ENCODE data around the gene WASF3. TPM values are rescaled to one million over a fixed set of nuclear protein-coding genes. Genes with fewer than 3 reads are reported as not detected.
A peak's percentile ranks its signal among the peaks of the same experiment; 100 is the strongest.
"Not testable (repeated sequence)": the region's sequence is repeated elsewhere in the genome, so short reads cannot be mapped to it uniquely, and the experiment has no call there.

WASF3 gene
- total RNA-seq, 4 donors from 2014 or later, result 1.4 to 13.9 (median 2.8) TPM

DNA sequence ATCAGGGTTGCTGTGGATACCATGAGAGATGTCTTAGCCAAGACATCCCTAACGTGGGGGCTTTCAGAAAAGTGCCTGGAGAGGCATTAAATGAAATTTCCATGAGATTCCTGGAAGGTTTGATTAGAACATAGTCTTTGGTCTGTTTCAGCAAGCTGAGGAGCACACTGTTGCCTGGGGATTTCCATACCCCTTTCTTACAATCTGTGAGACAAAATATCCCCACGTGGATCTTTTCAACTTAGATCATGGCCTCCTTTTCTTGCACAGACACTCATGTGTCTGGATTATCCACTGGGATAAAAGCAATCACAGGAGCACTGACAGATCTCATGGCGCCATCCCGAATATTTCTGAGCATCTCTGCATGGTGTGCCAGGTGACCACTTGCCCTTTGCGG is 161.4 kb downstream of the WASF3 start:
- 57 to 77% methylated on average over 4 to 5 of the region's 5 CpGs for WGBS, 2 donors
- intact Hi-C loops (cut with DNase I), result no loop called here
- H3K9me3 ChIP-seq, result no peaks in the 10 kb centered on the region
- no peak overlapping the region for H3K4me3 ChIP-seq
- H3K4me1 ChIP-seq, result peaks cover 0 to 6% (median 0%) of the 10 kb centered on the region in 3 donors
- H3K36me3 ChIP-seq, result no peaks in the 10 kb centered on the region
- TF ChIP-seq, protein P1, sequence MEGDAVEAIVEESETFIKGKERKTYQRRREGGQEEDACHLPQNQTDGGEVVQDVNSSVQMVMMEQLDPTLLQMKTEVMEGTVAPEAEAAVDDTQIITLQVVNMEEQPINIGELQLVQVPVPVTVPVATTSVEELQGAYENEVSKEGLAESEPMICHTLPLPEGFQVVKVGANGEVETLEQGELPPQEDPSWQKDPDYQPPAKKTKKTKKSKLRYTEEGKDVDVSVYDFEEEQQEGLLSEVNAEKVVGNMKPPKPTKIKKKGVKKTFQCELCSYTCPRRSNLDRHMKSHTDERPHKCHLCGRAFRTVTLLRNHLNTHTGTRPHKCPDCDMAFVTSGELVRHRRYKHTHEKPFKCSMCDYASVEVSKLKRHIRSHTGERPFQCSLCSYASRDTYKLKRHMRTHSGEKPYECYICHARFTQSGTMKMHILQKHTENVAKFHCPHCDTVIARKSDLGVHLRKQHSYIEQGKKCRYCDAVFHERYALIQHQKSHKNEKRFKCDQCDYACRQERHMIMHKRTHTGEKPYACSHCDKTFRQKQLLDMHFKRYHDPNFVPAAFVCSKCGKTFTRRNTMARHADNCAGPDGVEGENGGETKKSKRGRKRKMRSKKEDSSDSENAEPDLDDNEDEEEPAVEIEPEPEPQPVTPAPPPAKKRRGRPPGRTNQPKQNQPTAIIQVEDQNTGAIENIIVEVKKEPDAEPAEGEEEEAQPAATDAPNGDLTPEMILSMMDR (IDR thresholded peaks at IDR 0.05), result no peak
- no peak for TF ChIP-seq POLR2A (IDR thresholded peaks at IDR 0.05)
- no peak overlapping the region for H3K27ac ChIP-seq
- no peak for DNase-seq
- peaks cover 0 to 6% (median 0%) of the 10 kb centered on the region in 4 donors for H3K27me3 ChIP-seq

DNA sequence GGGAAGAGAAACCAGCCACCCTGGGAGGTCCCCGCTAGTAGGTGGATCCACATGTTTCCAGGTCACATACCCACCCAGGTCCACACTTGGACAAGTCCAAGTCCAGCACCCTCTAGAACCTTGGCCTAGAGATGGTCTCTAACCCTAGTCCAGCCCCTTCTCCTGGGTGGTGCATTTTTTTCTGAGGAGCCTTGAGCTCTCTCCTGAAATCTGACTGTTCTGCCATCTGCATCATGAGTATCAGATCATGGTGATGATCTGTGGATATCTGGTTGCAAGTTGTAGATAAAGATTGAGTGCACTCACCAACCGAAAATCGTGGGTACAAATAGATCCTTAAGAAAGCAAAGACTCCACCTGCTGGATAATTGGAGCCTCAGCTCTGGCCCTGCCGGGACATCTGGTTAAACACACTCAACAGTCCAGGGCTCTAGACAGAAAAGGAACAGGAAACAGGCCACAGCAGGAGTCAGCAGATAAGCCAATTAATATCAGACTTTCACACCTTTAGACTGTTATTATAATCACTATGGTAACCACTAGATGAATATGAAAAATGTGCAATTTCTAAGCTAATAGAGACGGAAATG is 162.0 kb downstream of the WASF3 start:
- peaks cover 0 to 6% (median 0%) of the 10 kb centered on the region in 4 donors for H3K27me3 ChIP-seq
- no peak overlapping the region for H3K4me3 ChIP-seq
- H3K36me3 ChIP-seq, result no peaks in the 10 kb centered on the region
- intact Hi-C loops (cut with DNase I), result no loop called here
- H3K9me3 ChIP-seq, result no peaks in the 10 kb centered on the region
- H3K4me1 ChIP-seq, result peaks cover 0 to 6% (median 0%) of the 10 kb centered on the region in 3 donors
- WGBS, 2 donors, result 41 to 59% methylated on average over 4 to 5 of the region's 5 CpGs
- no peak for TF ChIP-seq POLR2A (IDR thresholded peaks at IDR 0.05)
- TF ChIP-seq, protein P1 (IDR thresholded peaks at IDR 0.05), result no peak
- no peak overlapping the region for H3K27ac ChIP-seq
- no peak for DNase-seq

DNA sequence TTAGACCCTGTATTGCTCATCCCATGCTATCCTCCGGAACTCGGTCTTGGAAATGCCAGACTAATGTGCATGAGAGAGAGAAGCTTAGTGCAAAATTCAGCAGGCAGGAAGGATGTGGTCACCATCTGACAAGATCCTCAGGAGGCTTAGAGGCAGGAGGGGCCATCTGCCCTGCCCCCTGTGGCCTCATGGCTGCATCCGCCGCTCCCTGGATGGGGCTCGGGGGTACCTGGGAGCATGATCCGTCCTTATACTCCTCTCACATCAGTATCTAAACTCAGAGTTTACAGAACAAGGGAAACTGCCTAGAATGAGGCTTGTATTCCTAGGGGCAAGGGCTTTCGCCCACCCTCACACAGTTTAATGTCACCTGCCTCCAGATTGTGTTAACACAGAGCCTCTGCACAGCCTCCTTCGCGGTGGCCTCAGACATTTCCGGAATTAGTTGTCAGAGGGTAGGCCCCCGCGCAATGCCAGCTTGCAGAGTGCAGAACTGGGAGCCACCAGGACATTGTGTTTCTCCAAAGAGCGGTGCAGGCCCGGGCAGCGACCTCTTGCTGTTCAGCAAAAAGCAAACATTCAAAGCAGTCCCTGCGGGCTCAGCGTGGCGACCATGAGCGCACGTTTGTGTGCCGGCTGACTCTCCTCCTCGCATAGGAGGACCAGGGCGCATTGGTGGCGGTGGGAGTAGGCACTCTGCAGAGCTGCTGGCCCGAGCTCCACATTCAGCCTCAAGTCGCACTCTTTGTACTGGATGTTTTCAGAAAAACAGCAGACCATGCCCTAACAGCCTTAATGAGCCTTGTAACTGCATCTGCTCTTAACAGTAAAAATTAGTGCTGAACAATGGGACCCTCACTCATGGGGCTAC is 164.0 kb downstream of the WASF3 start:
- H3K4me3 ChIP-seq, result peak overlapping the region in 1 of 4 donors; percentile 21
- TF ChIP-seq POLR2A (IDR thresholded peaks at IDR 0.05), result no peak
- TF ChIP-seq, protein P1 (IDR thresholded peaks at IDR 0.05), result no peak
- intact Hi-C loops (cut with DNase I), result no loop called here
- H3K27me3 ChIP-seq, result peaks cover 0 to 6% (median 0%) of the 10 kb centered on the region in 4 donors
- peak overlapping the region in 1 of 4 donors; percentile 30 for H3K27ac ChIP-seq
- H3K36me3 ChIP-seq, result no peaks in the 10 kb centered on the region
- DNase-seq, result no peak
- no peaks in the 10 kb centered on the region for H3K9me3 ChIP-seq
- H3K4me1 ChIP-seq, result peaks cover 0 to 6% (median 0%) of the 10 kb centered on the region in 3 donors
- 38 to 55% methylated on average over 13 to 24 of the region's 26 CpGs for WGBS, 2 donors

DNA sequence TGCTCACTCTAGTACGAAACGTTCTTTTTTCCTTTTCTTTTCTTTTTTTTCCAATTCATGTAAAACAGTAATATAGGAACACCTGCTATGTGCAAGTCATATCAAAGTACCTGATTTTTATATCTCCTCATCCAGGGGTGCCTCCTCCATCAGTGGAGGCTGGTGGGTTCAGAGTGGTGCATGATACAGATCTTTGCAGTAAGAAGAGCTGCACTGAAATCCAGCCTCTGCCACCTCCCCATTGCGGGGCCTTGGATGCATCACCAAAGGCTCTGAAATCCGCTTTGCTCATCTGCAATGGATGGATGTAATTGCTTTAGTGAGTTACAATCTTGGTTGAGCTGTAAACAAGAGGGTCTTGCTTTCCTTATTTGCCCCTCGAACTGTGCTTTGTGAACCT is 164.8 kb downstream of the WASF3 start:
- intact Hi-C loops (cut with DNase I), result no loop called here
- Histone ChIP-seq H3K27me3 (peaks cover 0 to 6% (median 0%) of the 10 kb centered on the region in 4 donors), H3K9me3 (no peaks in the 10 kb centered on the region), H3K36me3 (no peaks in the 10 kb centered on the region), H3K4me1 (peaks cover 0 to 6% (median 0%) of the 10 kb centered on the region in 3 donors), H3K27ac (no peak overlapping the region), H3K4me3 (no peak overlapping the region)
- WGBS, 2 donors, result 78 to 81% methylated on average over 5 of the region's 5 CpGs
- no peak for TF ChIP-seq POLR2A (IDR thresholded peaks at IDR 0.05)
- TF ChIP-seq, protein P1 (IDR thresholded peaks at IDR 0.05), result no peak
- no peak for DNase-seq

DNA sequence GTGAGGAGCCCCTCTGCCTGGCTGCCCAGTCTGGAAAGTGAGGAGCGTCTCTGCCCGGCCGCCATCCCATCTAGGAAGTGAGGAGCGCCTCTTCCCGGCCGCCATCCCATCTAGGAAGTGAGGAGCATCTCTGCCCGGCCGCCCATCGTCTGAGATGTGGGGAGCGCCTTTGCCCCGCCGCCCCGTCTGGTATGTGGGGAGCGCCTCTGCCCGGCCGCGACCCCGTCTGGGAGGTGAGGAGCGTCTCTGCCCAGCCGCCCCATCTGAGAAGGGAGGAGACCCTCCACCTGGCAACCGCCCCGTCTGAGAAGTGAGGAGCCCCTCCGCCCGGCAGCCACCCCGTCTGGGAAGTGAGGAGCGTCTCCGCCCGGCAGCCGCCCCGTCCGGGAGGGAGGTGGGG is 166.1 kb downstream of the WASF3 start:
- no CpG with 5 or more reads among the region's 31 CpGs for WGBS, 2 donors
- H3K27me3 ChIP-seq; H3K9me3 ChIP-seq; intact Hi-C loops (cut with DNase I); H3K27ac ChIP-seq; H3K36me3 ChIP-seq; H3K4me1 ChIP-seq; DNase-seq; H3K4me3 ChIP-seq: not testable (repeated sequence)

All from esophagus squamous epithelium (tissue), 5 donors.